GM23338 (cell line): Measurements from ENCODE around the gene FBXO46. TPM values are rescaled to one million over a fixed set of nuclear protein-coding genes. Genes with fewer than 3 reads are reported as not detected.
A peak's percentile ranks its signal among the peaks of the same experiment; 100 is the strongest.

Source experiments
- ATAC-seq: fragments of 200-7000 bp; cut with Tn5 transposase; 3 replicates; pipeline ENCODE4 v1.9.1; 2020
- DNase-seq: peaks from one replicate; pipeline ENCODE4 v3.0.0-alpha.2; 2015; ENCODE audit warnings: low spot score
- H2AFZ ChIP-seq: fragments of 200-600 bp; sonication (generic); 2 replicates; pipeline ENCODE4 v1.8.0; 2016; ENCODE audit warnings: antibody characterized with exemption, mild to moderate bottlenecking, moderate library complexity
- H3F3A ChIP-seq: fragments of 200-600 bp; sonication (generic); replicated peaks from 2 replicates; pipeline ENCODE4 v1.8.0; 2017; ENCODE audit warnings: antibody characterized with exemption, mixed run types, low read depth
- H3K27ac ChIP-seq: fragments of 200-600 bp; sonication (generic); 2 replicates; pipeline ENCODE4 v1.6.1; 2016; ENCODE audit warnings: low read depth
- H3K27me3 ChIP-seq: fragments of 200-600 bp; sonication (generic); 2 replicates; pipeline ENCODE4 v1.8.0; 2016; ENCODE audit warnings: mild to moderate bottlenecking, mixed run types, moderate library complexity; ENCODE audit not compliant: insufficient read depth
- H3K36me3 ChIP-seq: fragments of 200-600 bp; sonication (generic); 2 replicates; pipeline ENCODE4 v1.8.0; 2016; ENCODE audit warnings: mild to moderate bottlenecking; ENCODE audit not compliant: insufficient read depth
- H3K4me1 ChIP-seq: fragments of 200-600 bp; sonication (generic); 2 replicates; pipeline ENCODE4 v1.8.0; 2016; ENCODE audit warnings: mild to moderate bottlenecking, moderate library complexity; ENCODE audit not compliant: insufficient read depth
- H3K4me2 ChIP-seq: fragments of 200-600 bp; sonication (generic); 2 replicates; pipeline ENCODE4 v1.7.1; 2017; ENCODE audit warnings: mixed run types
- H3K4me3 ChIP-seq: fragments of 200-600 bp; sonication (generic); 2 replicates; pipeline ENCODE4 v1.6.1; 2016; ENCODE audit warnings: mixed run types
- H3K79me2 ChIP-seq: fragments of 200-600 bp; sonication (generic); replicated peaks from 2 replicates; pipeline ENCODE4 v1.8.0; 2017; ENCODE audit warnings: mild to moderate bottlenecking; ENCODE audit not compliant: insufficient read depth
- H3K9me2 ChIP-seq: fragments of 200-600 bp; sonication (generic); 2 replicates; pipeline ENCODE4 v1.8.0; 2017; ENCODE audit not compliant: insufficient read depth
- H4K20me1 ChIP-seq: fragments of 200-600 bp; sonication (generic); replicated peaks from 2 replicates; pipeline ENCODE4 v1.8.0; 2017; ENCODE audit warnings: mild to moderate bottlenecking; ENCODE audit not compliant: insufficient read depth
- H3K27ac Mint-ChIP-seq: 2 replicates; pipeline ENCODE4 v1.8.0; 2020; ENCODE audit warnings: inconsistent platforms, mild to moderate bottlenecking, moderate library complexity, mixed read lengths
- H3K27me3 Mint-ChIP-seq: 3 replicates; pipeline ENCODE4 v1.8.0; 2022; ENCODE audit warnings: low read depth, mild to moderate bottlenecking, moderate library complexity, mixed read lengths, inconsistent platforms; ENCODE audit not compliant: insufficient read depth, poor library complexity
- H3K36me3 Mint-ChIP-seq: 3 replicates; pipeline ENCODE4 v1.8.0; 2021; ENCODE audit warnings: low read depth, mild to moderate bottlenecking, inconsistent platforms, moderate library complexity, mixed read lengths
- H3K4me1 Mint-ChIP-seq: 3 replicates; pipeline ENCODE4 v1.8.0; 2020; ENCODE audit warnings: mild to moderate bottlenecking, inconsistent platforms, mixed read lengths
- H3K4me3 Mint-ChIP-seq: 3 replicates; pipeline ENCODE4 v1.8.0; 2021; ENCODE audit warnings: moderate library complexity, mild to moderate bottlenecking, inconsistent platforms, mixed read lengths
- H3K9me3 Mint-ChIP-seq: 3 replicates; pipeline ENCODE4 v1.8.0; 2020; ENCODE audit warnings: moderate library complexity, mild to moderate bottlenecking, inconsistent platforms, mixed read lengths
- CREB1 ChIP-seq: fragments of 250-450 bp; sonication (Bioruptor Pico); IDR thresholded peaks from 2 replicates; pipeline ENCODE4 v1.5.0; 2020; ENCODE audit warnings: low read depth, mild to moderate bottlenecking, moderate library complexity
- CTCF ChIP-seq, 2 experiments: fragments of 200-600 bp in 1 of 2; sonication (generic) in 1 of 2; conservative IDR thresholded peaks; 2 replicates each; pipeline versions ENCODE4 v1.5.1 to v1.6.1; 2016 to 2017; ENCODE audit warnings: antibody characterized with exemption in 2 of 2, low read depth in 2 of 2, mild to moderate bottlenecking in 2 of 2, moderate library complexity in 1 of 2
- NANOG ChIP-seq: IDR thresholded peaks from 2 replicates; pipeline ENCODE4 v1.6.1; 2016; ENCODE audit warnings: antibody characterized with exemption, borderline replicate concordance
- POLR2AphosphoS5 ChIP-seq: IDR thresholded peaks from 2 replicates; pipeline ENCODE4 v1.6.1; 2016; ENCODE audit warnings: antibody characterized with exemption, low read depth
- REST ChIP-seq: IDR thresholded peaks from one replicate; pipeline ENCODE4 v1.6.1; 2018; ENCODE audit warnings: antibody characterized with exemption; ENCODE audit not compliant: unreplicated experiment
- STAT1 ChIP-seq: IDR thresholded peaks from one replicate; pipeline ENCODE4 v1.6.1; 2016; ENCODE audit warnings: antibody characterized with exemption; ENCODE audit not compliant: unreplicated experiment
- ZNF114 ChIP-seq: fragments of 250-450 bp; sonication (Bioruptor Pico); IDR thresholded peaks from 2 replicates; pipeline ENCODE4 v1.5.0; 2020; ENCODE audit warnings: mild to moderate bottlenecking, moderate library complexity
- ZNF462 ChIP-seq: fragments of 250-450 bp; sonication (Bioruptor Pico); IDR thresholded peaks from 2 replicates; pipeline ENCODE4 v1.5.0; 2020; ENCODE audit warnings: mild to moderate bottlenecking, moderate library complexity
- polyA plus RNA-seq: library from polyadenylated mRNA; unstranded; fragments of >200 nt; fragmentation: Nextera tagmentation; extraction: Ambion mirVana; gene quantifications from 2 replicates; pipeline ENCODE4 v1.2.1, GENCODE V29; 2016
- total RNA-seq: library from RNA; depleted of rRNA; stranded (reverse); fragments of >200 nt; shearing (Covaris generic); gene quantifications from 2 replicates; pipeline ENCODE4 v1.2.3, GENCODE V29; 2014

Gene FBXO46
- total and polyA plus RNA-seq, 2 experiments from 2014 or later, result 9.4 to 35.8 TPM

GRCh38 chr19:45753548-45753947 lies 22.9 kb upstream of the FBXO46 start:
- Histone ChIP-seq H3K4me2 (no peak overlapping the region), H3K9me2 (no peaks in the 10 kb centered on the region), H3K27ac (no peak overlapping the region), H2AFZ (peak overlapping the region; percentile 69), H3K36me3 (no peaks in the 10 kb centered on the region), H4K20me1 (no peaks in the 10 kb centered on the region), H3F3A (no peaks in the 10 kb centered on the region), H3K4me1 (peaks cover 3% of the 10 kb centered on the region; the same call in 1 of the 2 replicates), H3K27me3 (no peaks in the 10 kb centered on the region), H3K79me2 (no peaks in the 10 kb centered on the region), H3K4me3 (no peak overlapping the region)
- Mint-ChIP-seq H3K27ac (no peak overlapping the region), H3K27me3 (peaks cover 16% of the 10 kb centered on the region), H3K9me3 (no peaks in the 10 kb centered on the region; the same call in 2 of the 3 replicates), H3K4me3 (no peak overlapping the region), H3K4me1 (peaks cover 3% of the 10 kb centered on the region), H3K36me3 (no peaks in the 10 kb centered on the region)
- DNase-seq (peak; percentile 84), ATAC-seq (peak; percentile 94)
- TF ChIP-seq CTCF (conservative IDR thresholded peaks at IDR 0.05; ENCODE audit: low read depth in 2 of 2) (peak; percentile 45 to 69), ZNF462 (CRISPR knock-in tag) (peak; percentile 1; the same call in 1 of the 2 replicates), POLR2AphosphoS5 (no peak)

- Mint-ChIP-seq H3K4me1 (peaks cover 3% of the 10 kb centered on the region), H3K36me3 (no peaks in the 10 kb centered on the region), H3K27ac (no peak overlapping the region)
- TF ChIP-seq NANOG (no peak), STAT1 (no peak), CREB1 (CRISPR knock-in tag) (no peak), ZNF114 (CRISPR knock-in tag) (no peak), REST (no peak)
Measured at GRCh38 chr19:45752639-45753038, 21.9 kb upstream of the FBXO46 start.

More at GRCh38 chr19:45752639-45753038, 21.9 kb upstream of the FBXO46 start:
- no peaks in the 10 kb centered on the region for H4K20me1 ChIP-seq
- no peak for ATAC-seq
- no peaks in the 10 kb centered on the region for H3K36me3 ChIP-seq
- peaks cover 12% of the 10 kb centered on the region for H3K27me3 Mint-ChIP-seq
- DNase-seq, result no peak
- no peaks in the 10 kb centered on the region; the same call in 2 of the 3 replicates for H3K9me3 Mint-ChIP-seq
- peaks cover 3% of the 10 kb centered on the region; the same call in 1 of the 2 replicates for H3K4me1 ChIP-seq
- H3F3A ChIP-seq, result no peaks in the 10 kb centered on the region
- no peak overlapping the region for H3K4me2 ChIP-seq
- H3K79me2 ChIP-seq, result no peaks in the 10 kb centered on the region
- H3K27me3 ChIP-seq, result no peaks in the 10 kb centered on the region
- H3K4me3 ChIP-seq, result no peak overlapping the region
- H3K9me2 ChIP-seq, result no peaks in the 10 kb centered on the region
- no peak overlapping the region for H3K27ac ChIP-seq
- no peak overlapping the region for H3K4me3 Mint-ChIP-seq
- H2AFZ ChIP-seq, result no peak overlapping the region
